ENCODE results near the gene TMEM80. TPM values are rescaled to one million over a fixed set of nuclear protein-coding genes. Genes with fewer than 3 reads are reported as not detected.
A peak's percentile ranks its signal among the peaks of the same experiment; 100 is the strongest.

Gene TMEM80
- total RNA-seq, 1 experiment from 2014 or later: 25.4 TPM

GRCh38 chr11:724049-724777 is 28.6 kb downstream of the TMEM80 start:
- Histone ChIP-seq H3K27me3 (ENCODE audit: low read length) (no peaks in the 10 kb centered on the region), H3K4me1 (ENCODE audit: low read length) (peaks cover 39% of the 10 kb centered on the region), H3K27ac (ENCODE audit: low read length) (no peak overlapping the region), H4K20me1 (ENCODE audit: insufficient read depth, low read depth, low read length) (peaks cover 11% of the 10 kb centered on the region; the same call in 1 of the 2 replicates), H3K36me3 (ENCODE audit: insufficient read depth, low read length) (no peaks in the 10 kb centered on the region), H3K9ac (ENCODE audit: low read length) (no peak overlapping the region), H3K79me2 (ENCODE audit: low read length) (no peaks in the 10 kb centered on the region), H3K9me3 (ENCODE audit: low read length) (no peaks in the 10 kb centered on the region), H3K9me2 (replicated peaks; ENCODE audit: insufficient read depth, low read length) (no peaks in the 10 kb centered on the region), H3K4me2 (ENCODE audit: low read depth, low read length, poor library complexity, severe bottlenecking) (no peak overlapping the region), H2AFZ (ENCODE audit: low read length) (no peak overlapping the region), H3K4me3 (ENCODE audit: low read length) (no peak overlapping the region)
- peak; percentile 66 for DNase-seq

GRCh38 chr11:724778-725386 is 29.3 kb downstream of the TMEM80 start:
- Histone ChIP-seq H3K27me3 (ENCODE audit: low read length) (no peaks in the 10 kb centered on the region), H3K36me3 (ENCODE audit: insufficient read depth, low read length) (no peaks in the 10 kb centered on the region), H3K9me2 (replicated peaks; ENCODE audit: insufficient read depth, low read length) (no peaks in the 10 kb centered on the region), H3K4me3 (ENCODE audit: low read length) (no peak overlapping the region), H4K20me1 (ENCODE audit: insufficient read depth, low read depth, low read length) (peaks cover 11% of the 10 kb centered on the region; the same call in 1 of the 2 replicates), H3K27ac (ENCODE audit: low read length) (no peak overlapping the region), H3K9ac (ENCODE audit: low read length) (no peak overlapping the region), H2AFZ (ENCODE audit: low read length) (no peak overlapping the region), H3K79me2 (ENCODE audit: low read length) (no peaks in the 10 kb centered on the region), H3K4me2 (ENCODE audit: low read depth, low read length, poor library complexity, severe bottlenecking) (no peak overlapping the region), H3K9me3 (ENCODE audit: low read length) (no peaks in the 10 kb centered on the region), H3K4me1 (ENCODE audit: low read length) (peaks cover 46% of the 10 kb centered on the region)
- DNase-seq: no peak

- Histone ChIP-seq H3K4me1 (ENCODE audit: low read length) (peaks cover 46% of the 10 kb centered on the region), H3K9ac (ENCODE audit: low read length) (peak overlapping the region; percentile 58), H3K4me3 (ENCODE audit: low read length) (peak overlapping the region; percentile 56; the same call in 1 of the 2 replicates), H3K9me3 (ENCODE audit: low read length) (no peaks in the 10 kb centered on the region), H2AFZ (ENCODE audit: low read length) (no peak overlapping the region; the same call in 1 of the 2 replicates), H3K27me3 (ENCODE audit: low read length) (no peaks in the 10 kb centered on the region), H3K9me2 (replicated peaks; ENCODE audit: insufficient read depth, low read length) (no peaks in the 10 kb centered on the region), H3K27ac (ENCODE audit: low read length) (no peak overlapping the region), H3K4me2 (ENCODE audit: low read depth, low read length, poor library complexity, severe bottlenecking) (peak overlapping the region; percentile 66), H3K79me2 (ENCODE audit: low read length) (no peaks in the 10 kb centered on the region), H4K20me1 (ENCODE audit: insufficient read depth, low read depth, low read length) (peaks cover 11% of the 10 kb centered on the region; the same call in 1 of the 2 replicates), H3K36me3 (ENCODE audit: insufficient read depth, low read length) (no peaks in the 10 kb centered on the region)
- no peak for DNase-seq
These were observed 30.1 kb downstream of the TMEM80 start for GRCh38 chr11:725624-726202.

GRCh38 chr11:726278-727220 is 30.9 kb downstream of the TMEM80 start:
- H3K9me2 ChIP-seq (replicated peaks; ENCODE audit: insufficient read depth, low read length): no peaks in the 10 kb centered on the region
- peaks cover 11% of the 10 kb centered on the region; the same call in 1 of the 2 replicates for H4K20me1 ChIP-seq (ENCODE audit: insufficient read depth, low read depth, low read length)
- no peaks in the 10 kb centered on the region for H3K79me2 ChIP-seq (ENCODE audit: low read length)
- H3K27ac ChIP-seq (ENCODE audit: low read length): no peak overlapping the region
- H3K9me3 ChIP-seq (ENCODE audit: low read length): no peaks in the 10 kb centered on the region
- peak; percentile 77 for DNase-seq
- peak overlapping the region; percentile 66 for H3K4me2 ChIP-seq (ENCODE audit: low read depth, low read length, poor library complexity, severe bottlenecking)
- H3K27me3 ChIP-seq (ENCODE audit: low read length): no peaks in the 10 kb centered on the region
- H3K4me1 ChIP-seq (ENCODE audit: low read length): peaks cover 45% of the 10 kb centered on the region
- H3K36me3 ChIP-seq (ENCODE audit: insufficient read depth, low read length): no peaks in the 10 kb centered on the region
- peak overlapping the region; percentile 56 for H3K4me3 ChIP-seq (ENCODE audit: low read length)
- peak overlapping the region; percentile 58 for H3K9ac ChIP-seq (ENCODE audit: low read length)
- H2AFZ ChIP-seq (ENCODE audit: low read length): peak overlapping the region; percentile 50; the same call in 1 of the 2 replicates

GRCh38 chr11:727281-727701 is 31.7 kb downstream of the TMEM80 start:
- no peak overlapping the region for H3K9ac ChIP-seq (ENCODE audit: low read length)
- no peak overlapping the region for H3K27ac ChIP-seq (ENCODE audit: low read length)
- no peaks in the 10 kb centered on the region for H3K9me3 ChIP-seq (ENCODE audit: low read length)
- H3K4me1 ChIP-seq (ENCODE audit: low read length): peaks cover 37% of the 10 kb centered on the region
- no peaks in the 10 kb centered on the region for H3K36me3 ChIP-seq (ENCODE audit: insufficient read depth, low read length)
- H3K9me2 ChIP-seq (replicated peaks; ENCODE audit: insufficient read depth, low read length): no peaks in the 10 kb centered on the region
- H3K79me2 ChIP-seq (ENCODE audit: low read length): no peaks in the 10 kb centered on the region
- no peak for DNase-seq
- H4K20me1 ChIP-seq (ENCODE audit: insufficient read depth, low read depth, low read length): peaks cover 10% of the 10 kb centered on the region; the same call in 1 of the 2 replicates
- H3K27me3 ChIP-seq (ENCODE audit: low read length): no peaks in the 10 kb centered on the region
- no peak overlapping the region for H2AFZ ChIP-seq (ENCODE audit: low read length)
- no peak overlapping the region for H3K4me3 ChIP-seq (ENCODE audit: low read length)
- no peak overlapping the region for H3K4me2 ChIP-seq (ENCODE audit: low read depth, low read length, poor library complexity, severe bottlenecking)

- Histone ChIP-seq H2AFZ (ENCODE audit: low read length) (no peak overlapping the region), H3K4me3 (ENCODE audit: low read length) (no peak overlapping the region), H3K9ac (ENCODE audit: low read length) (no peak overlapping the region)
These were observed 32.5 kb downstream of the TMEM80 start for GRCh38 chr11:727859-728748.

GRCh38 chr11:728901-729491 is 33.4 kb downstream of the TMEM80 start:
- Histone ChIP-seq H4K20me1 (ENCODE audit: insufficient read depth, low read depth, low read length) (peaks cover 4% of the 10 kb centered on the region; the same call in 1 of the 2 replicates), H3K27me3 (ENCODE audit: low read length) (no peaks in the 10 kb centered on the region), H3K27ac (ENCODE audit: low read length) (no peak overlapping the region), H3K4me1 (ENCODE audit: low read length) (peaks cover 30% of the 10 kb centered on the region), H2AFZ (ENCODE audit: low read length) (no peak overlapping the region), H3K9me3 (ENCODE audit: low read length) (no peaks in the 10 kb centered on the region), H3K9ac (ENCODE audit: low read length) (peak overlapping the region; percentile 24; the same call in 1 of the 2 replicates), H3K79me2 (ENCODE audit: low read length) (no peaks in the 10 kb centered on the region), H3K9me2 (replicated peaks; ENCODE audit: insufficient read depth, low read length) (no peaks in the 10 kb centered on the region), H3K4me2 (ENCODE audit: low read depth, low read length, poor library complexity, severe bottlenecking) (no peak overlapping the region), H3K4me3 (ENCODE audit: low read length) (no peak overlapping the region), H3K36me3 (ENCODE audit: insufficient read depth, low read length) (no peaks in the 10 kb centered on the region)
- DNase-seq: no peak

More at GRCh38 chr11:727859-728748, 32.5 kb downstream of the TMEM80 start:
- H3K4me2 ChIP-seq (ENCODE audit: low read depth, low read length, poor library complexity, severe bottlenecking): no peak overlapping the region
- H4K20me1 ChIP-seq (ENCODE audit: insufficient read depth, low read depth, low read length): peaks cover 8% of the 10 kb centered on the region; the same call in 1 of the 2 replicates
- no peaks in the 10 kb centered on the region for H3K9me3 ChIP-seq (ENCODE audit: low read length)
- no peaks in the 10 kb centered on the region for H3K27me3 ChIP-seq (ENCODE audit: low read length)
- H3K79me2 ChIP-seq (ENCODE audit: low read length): no peaks in the 10 kb centered on the region
- peaks cover 33% of the 10 kb centered on the region for H3K4me1 ChIP-seq (ENCODE audit: low read length)
- H3K9me2 ChIP-seq (replicated peaks; ENCODE audit: insufficient read depth, low read length): no peaks in the 10 kb centered on the region
- DNase-seq: peak; percentile 89
- H3K36me3 ChIP-seq (ENCODE audit: insufficient read depth, low read length): no peaks in the 10 kb centered on the region
- no peak overlapping the region for H3K27ac ChIP-seq (ENCODE audit: low read length)

Data from Karpas-422 (cell line).